K562 (cell line): ENCODE measurements around the gene PLCB3. TPM values are rescaled to one million over a fixed set of nuclear protein-coding genes. Genes with fewer than 3 reads are reported as not detected.
A peak's percentile ranks its signal among the peaks of the same experiment; 100 is the strongest.

ENCODE experiments used
- ADNP ChIP-seq: fragments of 200-800 bp; sonication (Bioruptor generic); IDR thresholded peaks from 2 replicates; pipeline ENCODE4 v1.6.1; 2016; ENCODE audit warnings: missing genetic modification characterization, missing compliant biosample characterization
- ASH1L ChIP-seq: fragments of 450-650 bp; IDR thresholded peaks from 2 replicates; pipeline ENCODE4 v1.6.1; 2018; ENCODE audit warnings: borderline replicate concordance, mild to moderate bottlenecking, low read depth; ENCODE audit not compliant: partially characterized antibody
- BRF1 ChIP-seq: IDR thresholded peaks from 3 replicates; pipeline ENCODE4 v1.6.1; 2011; ENCODE audit warnings: borderline replicate concordance, mild to moderate bottlenecking; ENCODE audit not compliant: insufficient read length; ENCODE audit errors: extremely low read depth
- CREBBP ChIP-seq: IDR thresholded peaks from one replicate; pipeline ENCODE4 v1.6.1; 2012; ENCODE audit warnings: low read depth, mild to moderate bottlenecking, control low read depth, inconsistent platforms, low read length
- FOXK2 ChIP-seq, 2 experiments: fragments of 450-650 bp; IDR thresholded peaks in 1 of 2; conservative IDR thresholded peaks in 1 of 2; 2 replicates each; pipeline ENCODE4 v1.6.1; 2016; ENCODE audit warnings: low read depth in 2 of 2, mild to moderate bottlenecking in 1 of 2
- ILF3 ChIP-seq: fragments of 450-650 bp; IDR thresholded peaks from 2 replicates; pipeline ENCODE4 v1.6.1; 2018; ENCODE audit warnings: antibody characterized with exemption, mild to moderate bottlenecking, moderate library complexity, borderline replicate concordance
- MIER1 ChIP-seq: fragments of 450-650 bp; IDR thresholded peaks from 2 replicates; pipeline ENCODE4 v1.6.1; 2016; ENCODE audit warnings: antibody characterized with exemption, mild to moderate bottlenecking, low read depth
- NR4A1 ChIP-seq, 2 experiments: fragments of 250-450 bp in 1 of 2; fragments of 450-650 bp in 1 of 2; sonication (Bioruptor Pico) in 1 of 2; IDR thresholded peaks; 2 replicates each; pipeline versions ENCODE4 v1.4.0 to v1.6.1; 2016 to 2020; ENCODE audit warnings: mild to moderate bottlenecking in 2 of 2, missing compliant biosample characterization in 1 of 2, missing genetic modification characterization in 1 of 2, moderate library complexity in 1 of 2
- RAD21 ChIP-seq, 2 experiments: fragments of 250-450 bp in 1 of 2; fragments of 450-650 bp in 1 of 2; sonication (Bioruptor Pico) in 1 of 2; formaldehyde crosslinking in 1 of 2; IDR thresholded peaks in 1 of 2; conservative IDR thresholded peaks in 1 of 2; 2 replicates each; pipeline versions ENCODE4 v1.4.0 to v1.8.0; 2020 to 2022; ENCODE audit warnings: mild to moderate bottlenecking in 2 of 2, moderate library complexity in 1 of 2
- TOE1 ChIP-seq, 2 experiments: fragments of 450-650 bp in 1 of 2; sonication (generic) in 1 of 2; formaldehyde crosslinking in 1 of 2; IDR thresholded peaks; 2 replicates each; pipeline versions ENCODE4 v1.7.1 to v1.8.0; 2016 to 2022; ENCODE audit warnings: borderline replicate concordance in 2 of 2, mild to moderate bottlenecking in 2 of 2, antibody characterized with exemption in 1 of 2, inconsistent platforms in 1 of 2, low read depth in 1 of 2, missing genetic modification reagents in 1 of 2, moderate library complexity in 1 of 2
- VEZF1 ChIP-seq: fragments of 200-800 bp; sonication (Bioruptor generic); IDR thresholded peaks from 2 replicates; pipeline ENCODE4 v1.6.1; 2017; ENCODE audit warnings: missing genetic modification characterization, missing compliant biosample characterization
- ZEB2 ChIP-seq: fragments of 450-650 bp; IDR thresholded peaks from 2 replicates; pipeline ENCODE4 v1.6.1; 2016
- ZNF217 ChIP-seq: sonication (generic); formaldehyde crosslinking; IDR thresholded peaks from 2 replicates; pipeline ENCODE4 v1.8.0; 2022; ENCODE audit warnings: mild to moderate bottlenecking, missing genetic modification reagents
- ZNF318 ChIP-seq, 2 experiments: fragments of 450-650 bp; IDR thresholded peaks; 2 replicates each; pipeline ENCODE4 v1.6.1; 2016; ENCODE audit warnings: mild to moderate bottlenecking in 2 of 2, borderline replicate concordance in 1 of 2, low read depth in 1 of 2, moderate library complexity in 1 of 2
- polyA plus RNA-seq, 8 experiments: library from polyadenylated mRNA; depleted of rRNA in 4 of 8; stranded (reverse) in 5 of 8; unstranded in 3 of 8; fragments of >200 nt; fragmentation: Nextera tagmentation in 2 of 8; fragmentation: Illumina TruSeq in 1 of 8; extraction: Ambion mirVana in 2 of 8; extraction: Trizol in 1 of 8; gene quantifications; 2 replicates each; pipeline versions ENCODE4 v1.2.1 to v1.2.3, GENCODE V29; 2011 to 2014; ENCODE audit warnings: inconsistent platforms in 1 of 8, missing spikeins in 1 of 8
- total RNA-seq, 7 experiments: library from RNA; depleted of rRNA in 6 of 7; stranded (reverse); fragments of >200 nt in 6 of 7; fragmentation: Illumina TruSeq in 2 of 7; extraction: Trizol in 2 of 7; gene quantifications; 2 replicates each; pipeline versions ENCODE4 v1.2.1 to v1.2.3, GENCODE V29; 2011 to 2021; ENCODE audit warnings: low replicate concordance in 1 of 7

Gene PLCB3
- total and polyA plus RNA-seq, 9 of the 15 experiments (the other 6 are each of a cell fraction or from before 2014, with no cell fraction given): 0.31 to 44.8 (median 14.6) TPM

- TF ChIP-seq VEZF1 (CRISPR knock-in tag) (peak; percentile 80), MIER1 (no peak), ZNF318 (IDR thresholded peaks at IDR 0.05; ENCODE audit: borderline replicate concordance in 1 of 2, low read depth in 1 of 2) (no peak), ASH1L (no peak), RAD21 (CRISPR knock-in tag; conservative IDR thresholded peaks at IDR 0.05 in 1 of 2, IDR thresholded peaks at IDR 0.05 in 1 of 2) (no peak), FOXK2 (conservative IDR thresholded peaks at IDR 0.05 in 1 of 2, IDR thresholded peaks at IDR 0.05 in 1 of 2; ENCODE audit: low read depth in 2 of 2) (no peak; a peak in 1 of 4 replicates), ZNF217 (no peak), ZEB2 (no peak), TOE1 (IDR thresholded peaks at IDR 0.05; ENCODE audit: borderline replicate concordance) (peak; percentile 59; the same call in 1 of the 2 replicates), TOE1 (CRISPR knock-in tag; IDR thresholded peaks at IDR 0.05; ENCODE audit: borderline replicate concordance, low read depth) (no peak), ILF3 (no peak), CREBBP (no peak), BRF1 (no peak), ADNP (tag) (no peak), NR4A1 (CRISPR knock-in tag; IDR thresholded peaks at IDR 0.05) (0 out of 2 replicates have a peak, but pooled peaks have one; percentile 50), NR4A1 (tag; IDR thresholded peaks at IDR 0.05) (0 out of 2 replicates have a peak, but pooled peaks have one; percentile 24)
Observed at GRCh38 chr11:64246871-64247728, 4.2 kb upstream of the PLCB3 start, which contains the start of gene PPP1R14B (continued).
